ENCODE results near the gene ACBD4.

ACBD4 gene

GRCh38 chr17:45135978-45136791 lies 698 bp downstream of the ACBD4 start:
- Mint-ChIP-seq H3K27ac (peak overlapping the region; percentile 73), H3K4me3 (peak overlapping the region; percentile 93), H3K27me3 (peaks cover 4% of the 10 kb centered on the region), H3K9me3 (no peaks in the 10 kb centered on the region), H3K4me1 (peaks cover 13% of the 10 kb centered on the region), H3K36me3 (peaks cover 7% of the 10 kb centered on the region)
- no peak for ATAC-seq

GRCh38 chr17:45136846-45137560 lies 1.5 kb downstream of the ACBD4 start:
- Mint-ChIP-seq H3K27ac (peak overlapping the region; percentile 73), H3K4me1 (peaks cover 13% of the 10 kb centered on the region), H3K4me3 (peak overlapping the region; percentile 93), H3K27me3 (no peaks in the 10 kb centered on the region), H3K9me3 (no peaks in the 10 kb centered on the region), H3K36me3 (peaks cover 8% of the 10 kb centered on the region)
- ATAC-seq: no peak

GRCh38 chr17:45137561-45138305 lies 2.2 kb downstream of the ACBD4 start:
- H3K27me3 Mint-ChIP-seq: no peaks in the 10 kb centered on the region
- no peak overlapping the region for H3K27ac Mint-ChIP-seq
- H3K36me3 Mint-ChIP-seq: peaks cover 8% of the 10 kb centered on the region
- H3K9me3 Mint-ChIP-seq: no peaks in the 10 kb centered on the region
- peak overlapping the region; percentile 7 for H3K4me3 Mint-ChIP-seq
- no peak for ATAC-seq
- peaks cover 14% of the 10 kb centered on the region for H3K4me1 Mint-ChIP-seq

GRCh38 chr17:45138911-45139532 lies 3.5 kb downstream of the ACBD4 start:
- no peaks in the 10 kb centered on the region for H3K9me3 Mint-ChIP-seq
- no peaks in the 10 kb centered on the region for H3K27me3 Mint-ChIP-seq
- H3K4me1 Mint-ChIP-seq: peaks cover 27% of the 10 kb centered on the region
- H3K4me3 Mint-ChIP-seq: no peak overlapping the region
- H3K36me3 Mint-ChIP-seq: peaks cover 8% of the 10 kb centered on the region
- no peak for ATAC-seq
- H3K27ac Mint-ChIP-seq: no peak overlapping the region

- H3K9me3 Mint-ChIP-seq: no peaks in the 10 kb centered on the region
- no peaks in the 10 kb centered on the region for H3K27me3 Mint-ChIP-seq
- H3K4me1 Mint-ChIP-seq: peaks cover 28% of the 10 kb centered on the region
- no peak overlapping the region for H3K27ac Mint-ChIP-seq
- ATAC-seq: no peak
- peaks cover 8% of the 10 kb centered on the region for H3K36me3 Mint-ChIP-seq
- no peak overlapping the region for H3K4me3 Mint-ChIP-seq
Measured at GRCh38 chr17:45139533-45139920, 4.0 kb downstream of the ACBD4 start.

GRCh38 chr17:45143094-45143670 lies 7.7 kb downstream of the ACBD4 start:
- ATAC-seq: no peak
- Mint-ChIP-seq H3K27ac (peak overlapping the region; percentile 86), H3K4me3 (peak overlapping the region; percentile 88), H3K27me3 (no peaks in the 10 kb centered on the region), H3K4me1 (peaks cover 45% of the 10 kb centered on the region), H3K36me3 (peaks cover 8% of the 10 kb centered on the region), H3K9me3 (no peaks in the 10 kb centered on the region)

- Mint-ChIP-seq H3K4me1 (peaks cover 45% of the 10 kb centered on the region), H3K9me3 (no peaks in the 10 kb centered on the region), H3K27ac (peak overlapping the region; percentile 86), H3K36me3 (peaks cover 8% of the 10 kb centered on the region), H3K4me3 (peak overlapping the region; percentile 88), H3K27me3 (no peaks in the 10 kb centered on the region)
- no peak for ATAC-seq
Measured at GRCh38 chr17:45143767-45144198, 8.3 kb downstream of the ACBD4 start.

GRCh38 chr17:45144199-45145034 lies 8.9 kb downstream of the ACBD4 start:
- no peak for ATAC-seq
- Mint-ChIP-seq H3K27me3 (no peaks in the 10 kb centered on the region), H3K36me3 (peaks cover 12% of the 10 kb centered on the region), H3K4me3 (peak overlapping the region; percentile 88), H3K27ac (peak overlapping the region; percentile 86), H3K9me3 (no peaks in the 10 kb centered on the region), H3K4me1 (peaks cover 52% of the 10 kb centered on the region)

GRCh38 chr17:45145035-45145389 lies 9.5 kb downstream of the ACBD4 start:
- peaks cover 18% of the 10 kb centered on the region for H3K36me3 Mint-ChIP-seq
- no peaks in the 10 kb centered on the region for H3K9me3 Mint-ChIP-seq
- H3K4me1 Mint-ChIP-seq: peaks cover 58% of the 10 kb centered on the region
- no peaks in the 10 kb centered on the region for H3K27me3 Mint-ChIP-seq
- H3K27ac Mint-ChIP-seq: peak overlapping the region; percentile 86
- no peak for ATAC-seq
- peak overlapping the region; percentile 62 for H3K4me3 Mint-ChIP-seq

GRCh38 chr17:45146166-45146565 lies 10.7 kb downstream of the ACBD4 start:
- peaks cover 64% of the 10 kb centered on the region for H3K4me1 Mint-ChIP-seq
- peak overlapping the region; percentile 12 for H3K4me3 Mint-ChIP-seq
- H3K27me3 Mint-ChIP-seq: no peaks in the 10 kb centered on the region
- H3K36me3 Mint-ChIP-seq: peaks cover 13% of the 10 kb centered on the region
- H3K9me3 Mint-ChIP-seq: no peaks in the 10 kb centered on the region
- no peak for ATAC-seq
- peak overlapping the region; percentile 99 for H3K27ac Mint-ChIP-seq

GRCh38 chr17:45146592-45146889 lies 11.1 kb downstream of the ACBD4 start:
- Mint-ChIP-seq H3K36me3 (peaks cover 11% of the 10 kb centered on the region), H3K4me3 (peak overlapping the region; percentile 98), H3K27me3 (no peaks in the 10 kb centered on the region), H3K9me3 (no peaks in the 10 kb centered on the region), H3K27ac (peak overlapping the region; percentile 99), H3K4me1 (peaks cover 68% of the 10 kb centered on the region)
- no peak for ATAC-seq

GRCh38 chr17:45146890-45147580 lies 11.5 kb downstream of the ACBD4 start:
- Mint-ChIP-seq H3K36me3 (peaks cover 11% of the 10 kb centered on the region), H3K9me3 (no peaks in the 10 kb centered on the region), H3K27ac (peak overlapping the region; percentile 99), H3K4me1 (peaks cover 71% of the 10 kb centered on the region), H3K4me3 (peak overlapping the region; percentile 98), H3K27me3 (no peaks in the 10 kb centered on the region)
- peak; percentile 6 for ATAC-seq

- Mint-ChIP-seq H3K27ac (peak overlapping the region; percentile 99), H3K9me3 (no peaks in the 10 kb centered on the region), H3K4me3 (peak overlapping the region; percentile 98), H3K4me1 (peaks cover 76% of the 10 kb centered on the region), H3K27me3 (no peaks in the 10 kb centered on the region), H3K36me3 (peaks cover 11% of the 10 kb centered on the region)
- peak; percentile 59 for ATAC-seq
Measured at GRCh38 chr17:45147581-45148182, 12.2 kb downstream of the ACBD4 start.

Measured in stimulated activated memory B cell treated with anti-CD40 and anti-IgM and Interleukin-4, amounts not matched to agents 10 μg/mL and 1 μg/mL and 100 μg/mL, for 72 hours (primary cell).